Left lung (tissue), 10 donors: ENCODE results near the gene PTPRT. TPM values are rescaled to one million over a fixed set of nuclear protein-coding genes. Genes with fewer than 3 reads are reported as not detected.

Source experiments
- ATAC-seq: fragments of 200-7000 bp; cut with Tn5 transposase; one replicate; pipeline ENCODE4 v1.9.1; 2020; ENCODE audit warnings: moderate library complexity
- DNase-seq, 4 donors: peaks; one replicate each; pipeline ENCODE4 v3.0.0-alpha.2; 2013 to 2020
- H3K27ac ChIP-seq, 2 donors: fragments of 200-600 bp; sonication (generic) in 1 of 2; one replicate each; pipeline versions ENCODE4 v1.5.0 to v1.8.0; 2020 to 2021
- H3K27me3 ChIP-seq, 2 donors: fragments of 200-600 bp; sonication (generic) in 1 of 2; one replicate each; pipeline versions ENCODE4 v1.5.0 to v1.8.0; 2020 to 2021
- H3K36me3 ChIP-seq, 2 donors: fragments of 200-600 bp; sonication (generic) in 1 of 2; one replicate each; pipeline versions ENCODE4 v1.5.0 to v1.8.0; 2020 to 2021
- H3K4me1 ChIP-seq, 2 donors: fragments of 200-600 bp; one replicate each; pipeline ENCODE4 v1.8.0; 2021
- H3K4me3 ChIP-seq, 2 donors: fragments of 200-600 bp; sonication (generic) in 1 of 2; one replicate each; pipeline versions ENCODE4 v1.5.0 to v1.8.0; 2020 to 2021; ENCODE audit warnings: mild to moderate bottlenecking in 1 of 2
- H3K9me3 ChIP-seq, 2 donors: fragments of 200-600 bp; sonication (generic) in 1 of 2; one replicate each; pipeline versions ENCODE4 v1.5.0 to v1.8.0; 2020 to 2021
- CTCF ChIP-seq, 2 donors: fragments of 200-600 bp; sonication (generic) in 1 of 2; IDR thresholded peaks; one replicate each; pipeline versions ENCODE4 v1.5.0 to v1.8.0; 2021; ENCODE audit warnings: antibody characterized with exemption in 2 of 2
- intact Hi-C, 2 donors: fragments of 100-400 bp; cut with DNase I; formaldehyde crosslinking; loops; one replicate each; pipeline versions ENCODE4 v1.11.2 to v1.14.2; 2022
- polyA plus RNA-seq, 6 donors: library from polyadenylated mRNA; unstranded; fragments of 120-200 nt; gene quantifications; one replicate each; pipeline ENCODE4 v1.2.1, GENCODE V29; 2013; ENCODE audit not compliant: insufficient read length in 6 of 6
- total RNA-seq, 2 donors: library from RNA; stranded (reverse); fragmentation: NEBNext Ultra II Directional; extraction: Animal tissue kit (Norgen Biotek cat#: 25700); gene quantifications; one replicate each; pipeline ENCODE4 v1.2.1, GENCODE V29; 2021
- donor health status: DM: no; HTN: yes; CAD: no.
- donor health status: DM: no; HTN: no; CAD: no.

The PTPRT gene
- total and polyA plus RNA-seq, 8 donors, result 0.15 to 2.9 (median 1.4) TPM

DNA sequence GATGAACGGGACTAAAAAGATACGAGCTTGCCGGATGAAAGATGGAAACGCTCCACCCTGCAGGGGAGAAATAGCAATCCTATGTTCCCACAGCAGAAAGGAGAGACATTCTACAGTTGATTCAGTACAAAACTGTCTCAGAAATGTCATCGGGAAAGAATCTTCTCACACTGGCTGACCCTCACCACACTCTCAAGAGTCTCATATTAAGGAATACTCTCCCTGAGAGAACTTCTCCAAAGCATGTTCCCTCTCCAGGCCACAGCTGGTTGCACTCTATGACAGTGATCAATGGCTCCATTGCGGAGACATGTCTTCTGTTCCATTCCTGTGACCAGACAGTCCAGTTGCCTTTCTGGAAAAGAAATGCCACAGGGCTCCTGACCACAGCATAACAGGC is 813.6 kb downstream of the PTPRT start:
- H3K9me3 ChIP-seq, result no peaks in the 10 kb centered on the region
- H3K36me3 ChIP-seq, result no peaks in the 10 kb centered on the region
- no peak overlapping the region for H3K27ac ChIP-seq
- no peak for TF ChIP-seq CTCF (IDR thresholded peaks at IDR 0.05)
- H3K4me3 ChIP-seq, result no peak overlapping the region
- peaks cover 0 to 6% of the 10 kb centered on the region in 2 donors for H3K27me3 ChIP-seq
- no peaks in the 10 kb centered on the region for H3K4me1 ChIP-seq
- DNase-seq, result no peak
- no peak for ATAC-seq
- intact Hi-C loops, result no loop called here

DNA sequence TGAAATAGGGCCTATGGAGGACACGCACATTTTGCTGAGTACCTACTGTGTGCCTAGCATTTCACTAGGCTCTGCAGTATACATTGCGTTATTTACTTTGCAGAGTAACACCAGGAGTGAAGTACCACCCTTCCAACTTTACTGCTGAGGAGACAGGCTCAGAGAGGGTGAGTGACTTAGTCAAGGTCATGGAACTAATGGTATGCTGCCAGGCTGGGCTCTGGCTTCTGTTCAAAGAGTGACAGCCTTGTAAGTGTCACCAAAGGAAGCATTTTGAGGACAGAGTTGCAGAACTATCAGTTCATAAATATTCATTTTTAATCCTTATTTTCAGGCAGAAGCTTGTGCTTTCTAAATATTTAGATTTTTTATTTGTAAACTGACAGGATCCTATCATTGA is 816.7 kb downstream of the PTPRT start:
- intact Hi-C loops, result no loop called here
- no peak for DNase-seq
- H3K4me1 ChIP-seq, result no peaks in the 10 kb centered on the region
- no peak for TF ChIP-seq CTCF (IDR thresholded peaks at IDR 0.05)
- no peak overlapping the region for H3K27ac ChIP-seq
- H3K27me3 ChIP-seq, result peaks cover 0 to 11% of the 10 kb centered on the region in 2 donors
- no peak overlapping the region for H3K4me3 ChIP-seq
- H3K9me3 ChIP-seq, result no peaks in the 10 kb centered on the region
- no peak for ATAC-seq
- H3K36me3 ChIP-seq, result no peaks in the 10 kb centered on the region

DNA sequence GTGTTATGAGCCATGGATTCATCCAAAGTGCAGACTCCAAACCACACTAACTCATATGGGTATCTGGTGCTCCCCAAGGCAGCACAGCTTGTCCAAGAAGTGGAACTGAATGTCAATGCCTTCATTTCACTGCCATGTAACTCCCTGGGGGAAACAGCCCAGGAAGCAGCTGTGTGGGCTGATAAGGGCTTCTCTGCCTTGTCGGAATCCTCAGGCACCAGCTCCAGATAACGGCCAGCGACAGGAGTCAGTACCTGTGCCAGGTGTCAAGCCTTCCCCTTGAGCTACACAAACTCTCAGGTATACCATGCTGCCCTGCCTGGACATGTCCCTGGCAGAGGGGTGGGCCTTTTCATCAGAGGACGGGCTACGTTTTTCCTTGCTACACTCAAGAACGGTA is 819.6 kb downstream of the PTPRT start:
- H3K4me1 ChIP-seq, result no peaks in the 10 kb centered on the region
- no peak overlapping the region for H3K4me3 ChIP-seq
- peaks cover 0 to 21% of the 10 kb centered on the region in 2 donors for H3K27me3 ChIP-seq
- no peaks in the 10 kb centered on the region for H3K36me3 ChIP-seq
- no peak for DNase-seq
- no peak for TF ChIP-seq CTCF (IDR thresholded peaks at IDR 0.05)
- intact Hi-C loops, result no loop called here
- H3K9me3 ChIP-seq, result no peaks in the 10 kb centered on the region
- H3K27ac ChIP-seq, result no peak overlapping the region
- no peak for ATAC-seq

GRCh38 chr20:42368910-42369309 is 820.8 kb downstream of the PTPRT start:
- Histone ChIP-seq H3K27ac (no peak overlapping the region), H3K9me3 (no peaks in the 10 kb centered on the region), H3K4me1 (no peaks in the 10 kb centered on the region), H3K27me3 (peaks cover 0 to 20% of the 10 kb centered on the region in 2 donors), H3K4me3 (no peak overlapping the region), H3K36me3 (no peaks in the 10 kb centered on the region)
- DNase-seq, result no peak
- TF ChIP-seq CTCF (IDR thresholded peaks at IDR 0.05), result no peak
- intact Hi-C loops, result no loop called here
- no peak for ATAC-seq

DNA sequence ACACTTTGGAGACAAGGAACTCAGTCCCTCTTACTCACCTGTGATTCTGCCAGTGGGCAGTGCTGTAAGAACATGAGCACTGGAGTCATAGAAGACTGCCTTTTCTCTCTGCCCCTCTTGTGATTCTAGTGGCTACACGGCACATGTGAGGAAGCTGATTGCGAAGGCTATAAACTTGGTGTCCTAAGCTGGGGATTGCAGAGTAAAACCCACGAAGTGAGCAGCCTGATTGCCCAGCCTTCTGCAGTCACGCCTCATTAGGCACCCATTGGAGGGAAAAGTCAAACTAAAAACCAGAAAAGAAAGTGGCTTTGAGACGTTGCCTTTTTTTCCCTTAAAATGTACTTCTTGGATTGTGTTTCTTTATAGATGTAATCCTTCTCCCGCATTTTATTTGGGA is 823.1 kb downstream of the PTPRT start:
- TF ChIP-seq CTCF (IDR thresholded peaks at IDR 0.05), result no peak
- Histone ChIP-seq H3K27me3 (peaks cover 0 to 15% of the 10 kb centered on the region in 2 donors), H3K4me3 (no peak overlapping the region), H3K36me3 (no peaks in the 10 kb centered on the region), H3K27ac (no peak overlapping the region), H3K9me3 (no peaks in the 10 kb centered on the region), H3K4me1 (no peaks in the 10 kb centered on the region)
- DNase-seq, result no peak
- ATAC-seq, result no peak
- intact Hi-C loops, result no loop called here
